ENCODE results near the gene STK10. TPM values are rescaled to one million over a fixed set of nuclear protein-coding genes. Genes with fewer than 3 reads are reported as not detected.

Gene STK10
- total RNA-seq, 1 donor, result 27.1 TPM

DNA sequence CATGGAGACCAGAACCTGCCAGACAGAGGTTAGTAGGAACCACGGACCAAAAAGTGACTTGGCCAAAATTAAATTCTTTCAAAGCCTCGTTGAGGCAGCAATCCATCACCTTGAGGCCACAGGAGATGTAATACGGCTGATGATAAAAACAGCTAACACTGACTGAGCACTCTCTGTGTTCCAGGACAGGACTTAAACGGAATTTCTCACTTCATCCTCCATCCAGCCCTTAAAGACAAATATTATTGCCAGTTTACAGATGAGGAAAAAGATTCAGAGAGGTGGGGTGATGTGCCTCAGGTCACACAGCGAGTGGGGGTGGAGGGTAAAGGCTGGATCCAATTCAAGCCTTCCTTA is 25.1 kb downstream of the STK10 start:
- Histone ChIP-seq H4K20me1 (ENCODE audit: insufficient read depth, low read length) (peaks cover 37% of the 10 kb centered on the region), H3K27me3 (ENCODE audit: insufficient read depth, low read length) (no peaks in the 10 kb centered on the region), H3K36me3 (ENCODE audit: insufficient read depth, low read length) (no peaks in the 10 kb centered on the region), H3K4me1 (ENCODE audit: insufficient read depth, low read length) (peaks cover 24% of the 10 kb centered on the region), H2AFZ (ENCODE audit: low read length) (no peak overlapping the region), H3K9me3 (ENCODE audit: low read depth, low read length) (no peaks in the 10 kb centered on the region), H3K79me2 (ENCODE audit: insufficient read depth, low read length) (peaks cover 82% of the 10 kb centered on the region), H3K4me2 (ENCODE audit: insufficient read depth, low read length) (no peak overlapping the region), H3K4me3 (ENCODE audit: insufficient read depth, low read length) (no peak overlapping the region), H3K27ac (ENCODE audit: low read depth, low read length) (peak overlapping the region; percentile 5)
- peak; percentile 30 for DNase-seq (ENCODE audit: insufficient read length, low spot score, missing footprints)
- TF ChIP-seq, protein P1, sequence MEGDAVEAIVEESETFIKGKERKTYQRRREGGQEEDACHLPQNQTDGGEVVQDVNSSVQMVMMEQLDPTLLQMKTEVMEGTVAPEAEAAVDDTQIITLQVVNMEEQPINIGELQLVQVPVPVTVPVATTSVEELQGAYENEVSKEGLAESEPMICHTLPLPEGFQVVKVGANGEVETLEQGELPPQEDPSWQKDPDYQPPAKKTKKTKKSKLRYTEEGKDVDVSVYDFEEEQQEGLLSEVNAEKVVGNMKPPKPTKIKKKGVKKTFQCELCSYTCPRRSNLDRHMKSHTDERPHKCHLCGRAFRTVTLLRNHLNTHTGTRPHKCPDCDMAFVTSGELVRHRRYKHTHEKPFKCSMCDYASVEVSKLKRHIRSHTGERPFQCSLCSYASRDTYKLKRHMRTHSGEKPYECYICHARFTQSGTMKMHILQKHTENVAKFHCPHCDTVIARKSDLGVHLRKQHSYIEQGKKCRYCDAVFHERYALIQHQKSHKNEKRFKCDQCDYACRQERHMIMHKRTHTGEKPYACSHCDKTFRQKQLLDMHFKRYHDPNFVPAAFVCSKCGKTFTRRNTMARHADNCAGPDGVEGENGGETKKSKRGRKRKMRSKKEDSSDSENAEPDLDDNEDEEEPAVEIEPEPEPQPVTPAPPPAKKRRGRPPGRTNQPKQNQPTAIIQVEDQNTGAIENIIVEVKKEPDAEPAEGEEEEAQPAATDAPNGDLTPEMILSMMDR (IDR thresholded peaks at IDR 0.05; ENCODE audit: extremely low read depth, low read depth, low read length), result no peak

DNA sequence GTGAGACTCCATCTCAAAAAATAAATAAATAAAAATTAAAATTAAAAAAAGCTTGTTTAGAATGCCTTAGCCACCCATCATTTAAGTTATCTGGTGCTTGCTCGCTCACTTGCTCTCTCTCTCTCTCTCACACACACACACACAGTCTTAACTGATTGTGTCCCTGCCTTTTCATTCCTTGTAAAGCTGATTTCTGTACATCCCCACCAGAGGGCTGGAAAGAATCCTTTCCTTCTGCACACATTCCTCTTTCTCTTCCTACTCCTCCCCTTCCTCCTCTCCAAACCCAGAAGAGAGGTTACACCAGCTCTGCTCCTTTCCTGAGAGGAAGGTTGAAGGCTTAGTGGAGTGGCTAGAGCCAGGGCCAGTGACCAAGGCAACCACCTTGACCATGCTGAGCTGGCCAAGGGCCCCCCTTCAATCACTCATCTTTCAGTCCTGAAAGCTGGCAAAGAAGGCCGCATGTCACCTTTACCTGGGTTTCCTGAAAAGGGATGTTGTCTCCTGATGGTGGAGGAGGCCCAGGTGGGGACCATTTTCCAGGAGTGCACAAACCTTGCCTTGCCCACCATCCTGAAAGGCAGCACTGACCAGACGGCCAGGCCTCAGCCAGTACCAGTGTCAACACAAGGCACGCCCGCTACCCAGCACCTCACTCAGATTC is 25.6 kb downstream of the STK10 start:
- Histone ChIP-seq H3K36me3 (ENCODE audit: insufficient read depth, low read length) (no peaks in the 10 kb centered on the region), H3K27me3 (ENCODE audit: insufficient read depth, low read length) (no peaks in the 10 kb centered on the region), H3K4me1 (ENCODE audit: insufficient read depth, low read length) (peaks cover 24% of the 10 kb centered on the region), H4K20me1 (ENCODE audit: insufficient read depth, low read length) (peaks cover 34% of the 10 kb centered on the region), H3K4me3 (ENCODE audit: insufficient read depth, low read length) (no peak overlapping the region), H2AFZ (ENCODE audit: low read length) (no peak overlapping the region), H3K9me3 (ENCODE audit: low read depth, low read length) (no peaks in the 10 kb centered on the region), H3K79me2 (ENCODE audit: insufficient read depth, low read length) (peaks cover 80% of the 10 kb centered on the region), H3K27ac (ENCODE audit: low read depth, low read length) (no peak overlapping the region), H3K4me2 (ENCODE audit: insufficient read depth, low read length) (no peak overlapping the region)
- TF ChIP-seq, protein P1 (IDR thresholded peaks at IDR 0.05; ENCODE audit: extremely low read depth, low read depth, low read length), result peak; percentile 24
- peak; percentile 45 for DNase-seq (ENCODE audit: insufficient read length, low spot score, missing footprints)

DNA sequence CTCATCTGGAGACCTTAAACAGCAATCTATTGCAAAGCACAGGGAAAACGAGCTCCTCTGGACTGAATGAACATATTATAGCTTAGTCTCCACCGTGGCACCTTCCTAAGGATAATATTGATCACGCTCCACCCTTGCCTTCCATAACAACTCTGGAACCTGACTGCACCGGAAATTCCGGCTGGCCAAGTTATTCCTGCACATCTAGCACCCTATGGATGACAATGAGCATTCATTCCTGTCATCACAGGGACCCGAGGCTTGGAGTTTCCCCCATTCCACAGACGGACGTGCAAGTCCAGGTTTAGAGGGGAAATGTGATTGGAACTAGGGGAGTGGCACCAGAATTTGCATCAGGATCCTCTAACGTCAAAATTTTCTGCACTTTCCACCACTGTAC is 27.5 kb downstream of the STK10 start:
- TF ChIP-seq, protein P1 (IDR thresholded peaks at IDR 0.05; ENCODE audit: extremely low read depth, low read depth, low read length), result no peak
- no peak overlapping the region for H3K27ac ChIP-seq (ENCODE audit: low read depth, low read length)
- no peak overlapping the region for H2AFZ ChIP-seq (ENCODE audit: low read length)
- no peak overlapping the region for H3K4me3 ChIP-seq (ENCODE audit: insufficient read depth, low read length)
- peaks cover 3% of the 10 kb centered on the region for H3K36me3 ChIP-seq (ENCODE audit: insufficient read depth, low read length)
- no peak for DNase-seq (ENCODE audit: insufficient read length, low spot score, missing footprints)
- peaks cover 24% of the 10 kb centered on the region for H3K4me1 ChIP-seq (ENCODE audit: insufficient read depth, low read length)
- H4K20me1 ChIP-seq (ENCODE audit: insufficient read depth, low read length), result peaks cover 31% of the 10 kb centered on the region
- peaks cover 75% of the 10 kb centered on the region for H3K79me2 ChIP-seq (ENCODE audit: insufficient read depth, low read length)
- H3K27me3 ChIP-seq (ENCODE audit: insufficient read depth, low read length), result no peaks in the 10 kb centered on the region
- no peaks in the 10 kb centered on the region for H3K9me3 ChIP-seq (ENCODE audit: low read depth, low read length)
- H3K4me2 ChIP-seq (ENCODE audit: insufficient read depth, low read length), result no peak overlapping the region

DNA sequence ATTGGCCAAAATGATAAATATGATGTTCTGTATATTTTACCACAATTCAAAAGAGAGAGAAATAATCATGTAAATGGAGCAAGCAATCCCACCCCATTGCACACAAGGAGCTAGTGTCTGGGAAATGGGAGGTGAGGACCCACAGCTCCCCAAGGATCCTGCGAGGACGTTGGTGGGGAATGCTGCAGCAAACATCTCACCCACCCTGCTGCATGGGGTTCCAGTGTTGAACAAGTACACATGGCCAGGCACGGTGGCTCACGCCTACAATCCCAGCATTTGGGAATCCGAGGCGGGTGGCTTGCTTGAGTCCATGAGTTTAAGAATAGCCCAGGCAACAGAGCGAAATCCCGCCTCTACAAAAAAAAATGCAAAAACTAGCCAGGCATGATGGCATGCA is 29.0 kb downstream of the STK10 start:
- H3K27me3 ChIP-seq (ENCODE audit: insufficient read depth, low read length), result no peaks in the 10 kb centered on the region
- H3K9me3 ChIP-seq (ENCODE audit: low read depth, low read length), result no peaks in the 10 kb centered on the region
- TF ChIP-seq, protein P1 (IDR thresholded peaks at IDR 0.05; ENCODE audit: extremely low read depth, low read depth, low read length), result no peak
- no peak overlapping the region for H2AFZ ChIP-seq (ENCODE audit: low read length)
- no peak for DNase-seq (ENCODE audit: insufficient read length, low spot score, missing footprints)
- H3K4me1 ChIP-seq (ENCODE audit: insufficient read depth, low read length), result peaks cover 11% of the 10 kb centered on the region
- no peak overlapping the region for H3K4me2 ChIP-seq (ENCODE audit: insufficient read depth, low read length)
- H3K27ac ChIP-seq (ENCODE audit: low read depth, low read length), result no peak overlapping the region
- peaks cover 9% of the 10 kb centered on the region for H3K36me3 ChIP-seq (ENCODE audit: insufficient read depth, low read length)
- H4K20me1 ChIP-seq (ENCODE audit: insufficient read depth, low read length), result peaks cover 25% of the 10 kb centered on the region
- peaks cover 68% of the 10 kb centered on the region for H3K79me2 ChIP-seq (ENCODE audit: insufficient read depth, low read length)
- no peak overlapping the region for H3K4me3 ChIP-seq (ENCODE audit: insufficient read depth, low read length)
